Testis (tissue), 3 donors: ENCODE measurements around the gene LRRC8D. TPM values are rescaled to one million over a fixed set of nuclear protein-coding genes. Genes with fewer than 3 reads are reported as not detected.

ENCODE experiments used
- DNase-seq: peaks from one replicate; pipeline ENCODE4 v3.0.0-alpha.2; 2019
- H3K27ac ChIP-seq, 2 donors: fragments of 200-600 bp; sonication (generic); one replicate each; pipeline ENCODE4 v1.5.1; 2019
- H3K27me3 ChIP-seq: fragments of 200-600 bp; sonication (generic); one replicate; pipeline ENCODE4 v1.5.1; 2019
- H3K36me3 ChIP-seq: fragments of 200-600 bp; sonication (generic); one replicate; pipeline ENCODE4 v1.5.1; 2017; ENCODE audit warnings: low read depth; ENCODE audit errors: missing control alignments
- H3K4me1 ChIP-seq: fragments of 200-600 bp; sonication (generic); one replicate; pipeline ENCODE4 v1.5.1; 2019
- H3K4me3 ChIP-seq, 2 donors: fragments of 200-600 bp; sonication (generic); one replicate each; pipeline ENCODE4 v1.5.1; 2017 to 2019
- H3K9me3 ChIP-seq: fragments of 200-600 bp; sonication (generic); one replicate; pipeline ENCODE4 v1.5.1; 2017
- CTCF ChIP-seq, 3 experiments: fragments of 450-650 bp in 2 of 3; fragments of 200-600 bp in 1 of 3; sonication (generic) in 1 of 3; IDR thresholded peaks; one replicate each; pipeline ENCODE4 v1.5.1; 2016 to 2019; ENCODE audit warnings: antibody characterized with exemption in 3 of 3, mild to moderate bottlenecking in 2 of 3, moderate library complexity in 1 of 3
- POLR2A ChIP-seq: fragments of 450-650 bp; IDR thresholded peaks from one replicate; pipeline ENCODE4 v1.6.1; 2017; ENCODE audit warnings: antibody characterized with exemption, mild to moderate bottlenecking, moderate library complexity
- WGBS, 2 donors: methylation state at CpG; one replicate each; pipeline ENCODE4 v1.1.5; 2018; 5-methylcytosine and 5-hydroxymethylcytosine counted together
- intact Hi-C: fragments of 100-400 bp; cut with DNase I; formaldehyde crosslinking; loops from one replicate; pipeline ENCODE4 v1.15.1; 2023; ENCODE audit warnings: low total_unique reads
- polyA plus RNA-seq: library from polyadenylated mRNA; stranded (reverse); fragments of 350-450 nt; fragmentation: Illumina TruSeq; extraction: RNeasy Lipid Tissue Mini Kit (QIAGEN cat#74804); gene quantifications from one replicate; pipeline ENCODE4 v1.2.3, GENCODE V29; 2014; ENCODE audit warnings: low read depth, low replicate concordance; ENCODE audit not compliant: insufficient read depth
- total RNA-seq, 2 donors: library from RNA; depleted of rRNA; stranded (reverse); fragments of >200 nt; gene quantifications; one replicate each; pipeline ENCODE4 v1.2.3, GENCODE V29; 2016

LRRC8D gene
- total and polyA plus RNA-seq, 3 donors from 2014 or later: 20.8 to 46.1 (median 41.1) TPM

- H3K27ac ChIP-seq: no peak overlapping the region
- intact Hi-C loops: no loop called here
Measured at GRCh38 chr1:89810880-89811279, 10.0 kb upstream of the LRRC8D start.

GRCh38 chr1:89812992-89813391 lies 7.8 kb upstream of the LRRC8D start:
- intact Hi-C loops: no loop called here
- no peaks in the 10 kb centered on the region for H3K36me3 ChIP-seq
- no peak for TF ChIP-seq CTCF (IDR thresholded peaks at IDR 0.05)
- no peak for TF ChIP-seq POLR2A
- no peak overlapping the region for H3K27ac ChIP-seq
- H3K9me3 ChIP-seq: no peaks in the 10 kb centered on the region
- H3K4me3 ChIP-seq: no peak overlapping the region
- no peak for DNase-seq
- 58 to 65% methylated on average over 1 of the region's 1 CpG for WGBS, 2 donors
- no peaks in the 10 kb centered on the region for H3K4me1 ChIP-seq
- no peaks in the 10 kb centered on the region for H3K27me3 ChIP-seq

More at GRCh38 chr1:89810880-89811279, 10.0 kb upstream of the LRRC8D start:
- no peaks in the 10 kb centered on the region for H3K27me3 ChIP-seq
- TF ChIP-seq POLR2A (no peak), CTCF (IDR thresholded peaks at IDR 0.05) (no peak)
- H3K4me3 ChIP-seq: no peak overlapping the region
- no peaks in the 10 kb centered on the region for H3K36me3 ChIP-seq
- 86 to 96% methylated on average over 1 of the region's 1 CpG for WGBS, 2 donors
- H3K4me1 ChIP-seq: no peaks in the 10 kb centered on the region
- DNase-seq: no peak
- no peaks in the 10 kb centered on the region for H3K9me3 ChIP-seq

- WGBS, 2 donors: 93% methylated on average over 1 of the region's 1 CpG
- Histone ChIP-seq H3K27me3 (no peaks in the 10 kb centered on the region), H3K36me3 (no peaks in the 10 kb centered on the region), H3K4me1 (peaks cover 3% of the 10 kb centered on the region), H3K27ac (no peak overlapping the region), H3K4me3 (no peak overlapping the region), H3K9me3 (no peaks in the 10 kb centered on the region)
- DNase-seq: no peak
- intact Hi-C loops: no loop called here
- no peak for TF ChIP-seq CTCF (IDR thresholded peaks at IDR 0.05)
- TF ChIP-seq POLR2A: no peak
Measured at GRCh38 chr1:89815040-89815439, 5.8 kb upstream of the LRRC8D start.

GRCh38 chr1:89815611-89816010 lies 5.2 kb upstream of the LRRC8D start:
- Histone ChIP-seq H3K27me3 (no peaks in the 10 kb centered on the region), H3K9me3 (no peaks in the 10 kb centered on the region), H3K4me1 (peaks cover 6% of the 10 kb centered on the region), H3K27ac (no peak overlapping the region), H3K4me3 (no peak overlapping the region), H3K36me3 (no peaks in the 10 kb centered on the region)
- no peak for DNase-seq
- TF ChIP-seq CTCF (IDR thresholded peaks at IDR 0.05) (no peak), POLR2A (no peak)
- 83 to 89% methylated on average over 5 of the region's 5 CpGs for WGBS, 2 donors
- intact Hi-C loops: no loop called here

GRCh38 chr1:89816366-89816765 lies 4.5 kb upstream of the LRRC8D start:
- intact Hi-C loops: no loop called here
- TF ChIP-seq POLR2A (no peak), CTCF (IDR thresholded peaks at IDR 0.05) (no peak)
- H3K27ac ChIP-seq: no peak overlapping the region
- WGBS, 2 donors: 89 to 95% methylated on average over 2 of the region's 2 CpGs
- no peak for DNase-seq
- H3K36me3 ChIP-seq: no peaks in the 10 kb centered on the region
- H3K27me3 ChIP-seq: no peaks in the 10 kb centered on the region
- H3K4me3 ChIP-seq: no peak overlapping the region
- no peaks in the 10 kb centered on the region for H3K9me3 ChIP-seq
- peaks cover 6% of the 10 kb centered on the region for H3K4me1 ChIP-seq
